ENCODE data around the gene LILRB5. TPM values are rescaled to one million over a fixed set of nuclear protein-coding genes. Genes with fewer than 3 reads are reported as not detected.

The LILRB5 gene
- total and polyA plus RNA-seq, 9 donors, result 1.8 to 10.6 (median 3.1) TPM

- 63 to 69% (median 65%) methylated on average over 16 to 19 of the region's 19 CpGs for WGBS, 3 donors
Measured at GRCh38 chr19:54256250-54257115, 590 bp downstream of the LILRB5 start.

GRCh38 chr19:54255105-54255775 is 1.8 kb downstream of the LILRB5 start:
- no peak overlapping the region for H3K27ac ChIP-seq
- H3K4me1 ChIP-seq (ENCODE audit: insufficient read depth), result no peaks in the 10 kb centered on the region
- no peaks in the 10 kb centered on the region for H3K36me3 ChIP-seq
- no peaks in the 10 kb centered on the region for H3K9me3 ChIP-seq
- no peak for DNase-seq
- no peak for TF ChIP-seq POLR2A (IDR thresholded peaks at IDR 0.05)
- no peak for TF ChIP-seq EP300 (IDR thresholded peaks at IDR 0.05)
- no peak for TF ChIP-seq CTCF (IDR thresholded peaks at IDR 0.05)
- intact Hi-C loops (cut with DNase I), result no loop called here
- H3K27me3 ChIP-seq, result no peaks in the 10 kb centered on the region
- H3K4me3 ChIP-seq, result no peak overlapping the region
- WGBS, 3 donors, result 35 to 60% (median 45%) methylated on average over 23 to 26 of the region's 26 CpGs

More at GRCh38 chr19:54256250-54257115, 590 bp downstream of the LILRB5 start:
- DNase-seq, result no peak
- H3K4me3 ChIP-seq, result no peak overlapping the region
- no peaks in the 10 kb centered on the region for H3K36me3 ChIP-seq
- intact Hi-C loops (cut with DNase I), result no loop called here
- no peaks in the 10 kb centered on the region for H3K27me3 ChIP-seq
- H3K27ac ChIP-seq, result no peak overlapping the region
- H3K9me3 ChIP-seq, result no peaks in the 10 kb centered on the region
- TF ChIP-seq CTCF (IDR thresholded peaks at IDR 0.05) (no peak), EP300 (IDR thresholded peaks at IDR 0.05) (no peak), POLR2A (IDR thresholded peaks at IDR 0.05) (no peak)
- H3K4me1 ChIP-seq (ENCODE audit: insufficient read depth), result no peaks in the 10 kb centered on the region

- intact Hi-C loops (cut with DNase I), result no loop called here
- H3K27me3 ChIP-seq, result no peaks in the 10 kb centered on the region
- WGBS, 3 donors, result 42 to 56% (median 46%) methylated on average over 13 to 17 of the region's 17 CpGs
Measured at GRCh38 chr19:54254195-54254906, 2.7 kb downstream of the LILRB5 start.

More at GRCh38 chr19:54254195-54254906, 2.7 kb downstream of the LILRB5 start:
- no peaks in the 10 kb centered on the region for H3K36me3 ChIP-seq
- H3K4me1 ChIP-seq (ENCODE audit: insufficient read depth), result no peaks in the 10 kb centered on the region
- no peak for TF ChIP-seq POLR2A (IDR thresholded peaks at IDR 0.05)
- TF ChIP-seq CTCF (IDR thresholded peaks at IDR 0.05), result no peak
- no peak for TF ChIP-seq EP300 (IDR thresholded peaks at IDR 0.05)
- H3K9me3 ChIP-seq, result no peaks in the 10 kb centered on the region
- H3K27ac ChIP-seq, result no peak overlapping the region
- no peak for DNase-seq
- no peak overlapping the region for H3K4me3 ChIP-seq
